GM23338 (cell line): ENCODE measurements around the gene JOSD2. TPM values are rescaled to one million over a fixed set of nuclear protein-coding genes. Genes with fewer than 3 reads are reported as not detected.

Experiments used
- CTCF ChIP-seq, 2 experiments: fragments of 200-600 bp in 1 of 2; sonication (generic) in 1 of 2; conservative IDR thresholded peaks; 2 replicates each; pipeline versions ENCODE4 v1.5.1 to v1.6.1; 2016 to 2017; ENCODE audit warnings: antibody characterized with exemption in 2 of 2, low read depth in 2 of 2, mild to moderate bottlenecking in 2 of 2, moderate library complexity in 1 of 2
- JUNB ChIP-seq: IDR thresholded peaks from one replicate; pipeline ENCODE4 v1.6.1; 2016; ENCODE audit warnings: antibody characterized with exemption; ENCODE audit not compliant: unreplicated experiment
- NANOG ChIP-seq: IDR thresholded peaks from 2 replicates; pipeline ENCODE4 v1.6.1; 2016; ENCODE audit warnings: antibody characterized with exemption, borderline replicate concordance
- REST ChIP-seq: IDR thresholded peaks from one replicate; pipeline ENCODE4 v1.6.1; 2018; ENCODE audit warnings: antibody characterized with exemption; ENCODE audit not compliant: unreplicated experiment
- STAT1 ChIP-seq: IDR thresholded peaks from one replicate; pipeline ENCODE4 v1.6.1; 2016; ENCODE audit warnings: antibody characterized with exemption; ENCODE audit not compliant: unreplicated experiment
- ZNF114 ChIP-seq: fragments of 250-450 bp; sonication (Bioruptor Pico); IDR thresholded peaks from 2 replicates; pipeline ENCODE4 v1.5.0; 2020; ENCODE audit warnings: mild to moderate bottlenecking, moderate library complexity
- ZNF331 ChIP-seq: fragments of 250-450 bp; sonication (Bioruptor Pico); IDR thresholded peaks from 2 replicates; pipeline ENCODE4 v1.5.0; 2020; ENCODE audit warnings: low read depth, mild to moderate bottlenecking, moderate library complexity
- polyA plus RNA-seq: library from polyadenylated mRNA; unstranded; fragments of >200 nt; fragmentation: Nextera tagmentation; extraction: Ambion mirVana; gene quantifications from 2 replicates; pipeline ENCODE4 v1.2.1, GENCODE V29; 2016
- total RNA-seq: library from RNA; depleted of rRNA; stranded (reverse); fragments of >200 nt; shearing (Covaris generic); gene quantifications from 2 replicates; pipeline ENCODE4 v1.2.3, GENCODE V29; 2014; rRNA removed

The JOSD2 gene
- total and polyA plus RNA-seq, 2 experiments from 2014 or later, result 3.3 to 5.8 TPM

- no peak for TF ChIP-seq REST
- TF ChIP-seq STAT1, result no peak
- TF ChIP-seq JUNB, result no peak
- TF ChIP-seq ZNF114 (CRISPR knock-in tag), result no peak
- TF ChIP-seq CTCF (conservative IDR thresholded peaks at IDR 0.05; ENCODE audit: low read depth in 2 of 2), result no peak
- TF ChIP-seq ZNF331 (CRISPR knock-in tag), result no peak
- TF ChIP-seq NANOG, result no peak
These were observed 53.7 kb downstream of the JOSD2 start (continued) for GRCh38 chr19:50457300-50457699.

Other genes starting within 250 kb of the JOSD2 start
- 2.7 and 3.4 TPM in 2 replicates for gene KCNC3, start 181.8 kb downstream of the JOSD2 start, total RNA-seq
- gene KCNC3, start 181.8 kb downstream of the JOSD2 start, polyA plus RNA-seq, result 0.89 and 1.3 TPM in 2 replicates
- gene NAPSA, start 145.6 kb downstream of the JOSD2 start, total RNA-seq, result 0.14 and 0.27 TPM in 2 replicates
- gene NAPSA, start 145.6 kb downstream of the JOSD2 start, polyA plus RNA-seq, result 0.63 and 0.99 TPM in 2 replicates
- 54.6 and 70.2 TPM in 2 replicates for gene NR1H2, start 134.7 kb downstream of the JOSD2 start, total RNA-seq
- gene NR1H2, start 134.7 kb downstream of the JOSD2 start, polyA plus RNA-seq, result 29.8 and 32.9 TPM in 2 replicates
- 141 and 173 TPM in 2 replicates for gene POLD1, start 126.8 kb downstream of the JOSD2 start, total RNA-seq
- 111 and 113 TPM in 2 replicates for gene POLD1, start 126.8 kb downstream of the JOSD2 start, polyA plus RNA-seq
- 16.9 and 17.5 TPM in 2 replicates for gene SPIB, start 92.3 kb downstream of the JOSD2 start, total RNA-seq
- 12.6 and 13.0 TPM in 2 replicates for gene SPIB, start 92.3 kb downstream of the JOSD2 start, polyA plus RNA-seq
- 3.8 and 4.2 TPM in 2 replicates for gene MYBPC2, start 78.3 kb downstream of the JOSD2 start, total RNA-seq
- gene MYBPC2, start 78.3 kb downstream of the JOSD2 start, polyA plus RNA-seq, result 5.9 and 6.1 TPM in 2 replicates
- 86.4 and 113 TPM in 2 replicates for gene EMC10, start 34.7 kb downstream of the JOSD2 start, total RNA-seq
- 24.8 and 28.2 TPM in 2 replicates for gene EMC10, start 34.7 kb downstream of the JOSD2 start, polyA plus RNA-seq
- gene GARIN5A, start 34.3 kb downstream of the JOSD2 start, total RNA-seq, result 13.3 and 19.9 TPM in 2 replicates
- gene GARIN5A, start 34.3 kb downstream of the JOSD2 start, polyA plus RNA-seq, result 24.2 and 25.0 TPM in 2 replicates
- gene ASPDH, start 2.7 kb upstream of the JOSD2 start, total RNA-seq, result not detected in 2 replicates
- gene ASPDH, start 2.7 kb upstream of the JOSD2 start, polyA plus RNA-seq, result not detected in 2 replicates
- gene LRRC4B, start 57.2 kb upstream of the JOSD2 start, total RNA-seq, result 12.8 and 13.2 TPM in 2 replicates
- gene LRRC4B, start 57.2 kb upstream of the JOSD2 start, polyA plus RNA-seq, result 2.0 and 2.2 TPM in 2 replicates
- gene SYT3, start 128.7 kb upstream of the JOSD2 start, total RNA-seq, result 16.4 and 25.5 TPM in 2 replicates
- 9.5 and 10.0 TPM in 2 replicates for gene SYT3, start 128.7 kb upstream of the JOSD2 start, polyA plus RNA-seq
- 1.8 and 23.2 TPM in 2 replicates for gene C19orf81, start 138.3 kb upstream of the JOSD2 start, total RNA-seq
- gene C19orf81, start 138.3 kb upstream of the JOSD2 start, polyA plus RNA-seq, result 54.3 and 67.9 TPM in 2 replicates
- 3.3 and 4.1 TPM in 2 replicates for gene SHANK1, start 208.6 kb upstream of the JOSD2 start, total RNA-seq
- gene SHANK1, start 208.6 kb upstream of the JOSD2 start, polyA plus RNA-seq, result 0.23 and 0.30 TPM in 2 replicates
- gene CLEC11A, start 212.2 kb upstream of the JOSD2 start, total RNA-seq, result 7.2 and 8.0 TPM in 2 replicates
- gene CLEC11A, start 212.2 kb upstream of the JOSD2 start, polyA plus RNA-seq, result 15.5 and 18.5 TPM in 2 replicates